GM18858 (cell line): ENCODE measurements around the gene PITX1.
"Not testable (repeated sequence)": the region's sequence is repeated elsewhere in the genome, so short reads cannot be mapped to it uniquely, and the experiment has no call there.

Source experiments
- ATAC-seq: cut with Tn5 transposase; IDR thresholded peaks from one replicate; pipeline ENCODE4 v1.9.1; 2021; ENCODE audit not compliant: unreplicated experiment

Gene PITX1

DNA sequence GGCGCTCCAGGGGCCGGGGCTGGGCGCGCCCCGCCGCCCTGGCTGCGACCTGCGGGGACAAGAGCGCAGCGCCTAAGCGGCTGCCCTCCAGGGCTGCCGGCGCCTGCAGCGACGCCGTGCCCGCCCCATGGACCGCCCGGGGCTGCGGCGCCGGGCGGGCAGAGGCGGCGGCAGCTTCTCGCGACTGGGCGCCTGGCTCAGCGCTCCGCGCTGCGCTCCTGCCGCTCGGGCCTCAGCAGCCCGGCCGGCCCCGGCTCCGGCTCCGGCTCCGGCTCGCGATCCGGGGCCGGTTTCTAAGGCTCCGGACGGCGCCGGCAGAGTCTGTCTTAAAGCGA lies at the start of gene PITX1:
PITX1 (minus strand) TSS at position 328 of the 335 bp plus-strand sequence. CDS start 347 bp downstream, outside the sequence.
- no peak for ATAC-seq

DNA sequence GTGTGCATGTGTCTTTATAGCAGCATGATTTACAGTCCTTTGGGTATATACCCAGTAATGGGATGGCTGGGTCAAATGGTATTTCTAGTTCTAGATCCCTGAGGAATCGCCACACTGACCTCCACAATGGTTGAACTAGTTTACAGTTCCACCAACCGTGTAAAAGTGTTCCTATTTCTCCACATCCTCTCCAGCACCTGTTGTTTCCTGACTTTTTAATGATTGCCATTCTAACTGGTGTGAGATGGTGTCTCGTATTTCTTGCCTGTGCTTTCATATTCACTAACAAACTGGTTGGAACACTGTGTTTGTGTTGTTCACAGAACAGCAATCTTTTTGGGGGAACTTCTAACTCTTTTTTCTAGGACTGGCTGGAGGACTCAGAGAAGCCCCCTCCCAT lies 49.3 kb upstream of the PITX1 start:
- not testable (repeated sequence) for ATAC-seq

DNA sequence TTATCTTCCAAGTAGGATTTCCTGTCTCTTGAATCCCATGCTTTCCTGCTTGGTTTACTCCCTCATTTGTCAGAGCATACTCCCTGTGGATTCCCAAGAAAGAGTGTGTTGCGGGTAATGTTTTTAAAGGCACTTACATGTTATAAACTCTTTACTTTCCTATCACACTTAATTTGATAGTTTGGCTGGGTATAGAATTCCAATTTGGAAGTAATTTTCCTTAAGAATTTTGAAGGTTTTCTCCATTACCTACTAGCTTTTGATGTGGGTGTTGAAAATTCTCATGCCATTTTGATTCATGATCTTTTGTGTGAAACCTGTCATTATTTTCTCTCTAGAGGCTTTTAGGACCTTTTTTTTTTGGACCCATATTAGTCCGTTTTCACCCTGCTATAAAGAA lies 47.2 kb upstream of the PITX1 start:
- no peak for ATAC-seq

DNA sequence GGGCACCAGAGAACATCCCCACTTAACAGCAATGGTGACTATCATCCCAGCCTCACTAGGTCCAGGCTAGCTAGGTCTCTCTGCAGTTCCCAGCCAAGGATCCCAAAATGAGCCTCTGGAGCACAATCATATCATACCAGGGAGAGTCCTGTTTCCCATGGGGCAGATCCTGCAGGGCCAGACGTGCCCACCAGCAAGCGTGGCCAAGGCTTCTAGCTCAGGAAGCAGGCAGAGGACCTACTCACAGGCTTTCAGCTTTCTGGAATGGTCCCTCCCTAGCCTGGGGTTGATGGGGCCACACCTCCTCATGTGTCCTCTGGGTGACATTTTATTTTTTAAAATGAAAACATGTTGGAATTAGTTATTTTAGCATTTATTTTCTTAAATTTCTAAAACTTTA lies 45.7 kb upstream of the PITX1 start:
- ATAC-seq = no peak

DNA sequence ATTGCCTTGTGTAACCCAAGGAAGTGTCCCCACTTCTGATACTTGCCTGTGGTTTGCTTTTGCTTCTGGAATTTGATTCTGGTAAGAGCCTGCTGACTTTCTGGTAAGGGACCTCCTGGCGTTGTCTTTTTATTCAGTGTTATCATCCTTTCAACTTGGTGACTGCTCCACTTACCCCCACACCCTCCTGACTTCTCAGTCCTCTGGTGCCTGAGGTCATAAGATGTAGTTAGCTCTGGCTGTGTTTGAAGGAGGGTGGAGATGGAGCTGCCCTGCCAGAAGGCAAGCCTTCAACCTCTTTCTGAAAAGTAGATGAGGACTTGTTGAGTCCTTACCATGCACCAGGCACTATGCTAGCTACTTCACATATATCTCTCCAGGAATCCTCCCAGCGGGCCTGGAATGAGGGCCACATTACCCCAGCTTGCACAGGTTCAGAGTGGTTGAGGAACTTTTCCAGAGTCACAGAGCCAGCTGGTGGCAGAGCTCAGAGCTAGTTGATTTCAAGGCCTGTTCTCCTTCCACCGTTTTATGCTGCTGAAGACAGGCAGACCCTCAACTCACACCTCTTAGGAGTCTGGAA lies 45.2 kb upstream of the PITX1 start:
- ATAC-seq = no peak

DNA sequence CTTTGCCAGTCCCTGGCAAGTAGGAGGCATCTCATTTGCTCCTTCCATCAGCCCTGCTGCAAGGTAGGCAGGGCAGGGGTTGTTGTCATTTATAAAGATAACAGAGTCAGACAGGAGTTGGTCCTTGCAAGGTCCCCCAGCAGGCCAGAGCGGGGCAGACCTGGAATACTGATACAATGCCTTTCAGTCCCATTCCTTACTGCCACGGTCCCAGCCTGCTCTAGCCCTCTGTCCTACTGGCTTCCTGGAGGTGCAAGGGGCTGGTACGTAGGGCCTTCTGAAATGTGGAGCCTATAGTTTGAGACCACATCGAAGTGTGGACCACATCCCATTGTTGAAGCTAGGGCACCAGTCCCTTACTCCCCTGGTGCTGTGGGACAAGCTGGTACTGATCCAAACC lies 42.8 kb upstream of the PITX1 start:
- no peak for ATAC-seq

DNA sequence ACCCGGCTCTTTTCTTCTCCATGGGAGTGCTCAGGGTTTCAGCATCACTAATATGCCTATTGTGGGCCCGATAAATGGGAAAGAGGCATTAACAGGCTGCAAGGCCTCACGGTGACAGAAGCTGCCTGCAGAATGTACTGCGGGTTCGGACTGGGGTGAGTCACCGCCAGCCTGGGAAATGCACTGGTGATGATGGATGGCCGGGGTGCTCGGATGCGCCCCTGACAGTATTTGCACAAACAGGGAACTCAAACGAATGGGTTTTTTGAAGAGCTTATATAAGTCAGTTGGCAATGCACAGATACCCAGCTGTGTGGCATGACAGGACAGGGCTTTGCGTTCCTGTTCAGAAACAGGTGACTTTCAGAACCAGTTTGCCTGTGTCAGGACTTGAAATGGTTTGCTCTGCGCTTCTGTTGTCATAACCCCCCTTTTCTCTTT lies 42.0 kb upstream of the PITX1 start:
- ATAC-seq = no peak

DNA sequence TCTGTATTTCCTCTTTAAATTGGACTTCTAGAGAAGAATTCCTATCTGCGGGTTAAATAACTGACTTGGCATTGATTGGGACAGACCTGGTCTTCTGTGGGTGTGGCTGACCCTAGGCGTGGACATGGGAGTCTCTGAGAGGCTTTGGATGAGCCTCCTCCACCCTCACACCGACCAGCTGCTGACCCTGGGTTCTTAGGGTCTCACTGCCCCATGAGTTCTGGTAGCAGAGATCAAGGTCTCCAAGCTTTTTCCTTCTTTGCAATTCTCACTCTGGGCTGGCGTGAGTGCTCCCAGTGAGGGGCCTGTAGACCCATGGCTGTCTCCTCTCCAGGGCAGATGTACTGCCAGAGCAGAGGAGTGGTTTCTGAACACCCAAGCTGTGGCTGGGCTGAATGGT lies 41.6 kb upstream of the PITX1 start:
- ATAC-seq = no peak

DNA sequence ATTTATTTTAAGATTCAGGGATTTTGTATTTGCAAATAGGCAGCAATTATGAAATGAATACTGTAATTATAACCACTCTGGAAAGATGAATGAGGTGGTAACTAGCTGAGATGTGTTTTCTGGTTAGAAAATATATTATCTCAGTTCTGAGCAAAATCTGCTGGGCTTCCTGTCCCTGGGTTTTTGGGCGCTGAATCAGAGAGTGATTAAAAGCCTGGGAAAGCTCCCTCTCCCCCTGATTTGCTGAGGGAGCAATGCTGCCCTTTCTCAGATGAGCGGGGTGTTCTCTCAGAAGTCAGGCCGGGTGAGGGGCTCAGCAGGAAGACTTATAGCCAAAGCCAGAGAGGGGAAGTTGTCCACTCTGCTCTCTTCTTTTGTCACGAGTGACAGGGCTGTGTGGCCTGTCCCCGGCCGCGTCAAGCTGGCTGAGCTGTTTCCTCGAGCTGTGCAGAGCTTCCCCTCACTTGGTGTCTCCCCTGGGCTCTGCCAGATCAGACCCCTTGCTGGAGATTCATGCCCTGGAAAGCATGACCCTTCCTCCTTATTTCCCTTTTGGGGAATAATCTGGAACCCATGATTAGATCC lies 39.8 kb upstream of the PITX1 start:
- no peak for ATAC-seq

DNA sequence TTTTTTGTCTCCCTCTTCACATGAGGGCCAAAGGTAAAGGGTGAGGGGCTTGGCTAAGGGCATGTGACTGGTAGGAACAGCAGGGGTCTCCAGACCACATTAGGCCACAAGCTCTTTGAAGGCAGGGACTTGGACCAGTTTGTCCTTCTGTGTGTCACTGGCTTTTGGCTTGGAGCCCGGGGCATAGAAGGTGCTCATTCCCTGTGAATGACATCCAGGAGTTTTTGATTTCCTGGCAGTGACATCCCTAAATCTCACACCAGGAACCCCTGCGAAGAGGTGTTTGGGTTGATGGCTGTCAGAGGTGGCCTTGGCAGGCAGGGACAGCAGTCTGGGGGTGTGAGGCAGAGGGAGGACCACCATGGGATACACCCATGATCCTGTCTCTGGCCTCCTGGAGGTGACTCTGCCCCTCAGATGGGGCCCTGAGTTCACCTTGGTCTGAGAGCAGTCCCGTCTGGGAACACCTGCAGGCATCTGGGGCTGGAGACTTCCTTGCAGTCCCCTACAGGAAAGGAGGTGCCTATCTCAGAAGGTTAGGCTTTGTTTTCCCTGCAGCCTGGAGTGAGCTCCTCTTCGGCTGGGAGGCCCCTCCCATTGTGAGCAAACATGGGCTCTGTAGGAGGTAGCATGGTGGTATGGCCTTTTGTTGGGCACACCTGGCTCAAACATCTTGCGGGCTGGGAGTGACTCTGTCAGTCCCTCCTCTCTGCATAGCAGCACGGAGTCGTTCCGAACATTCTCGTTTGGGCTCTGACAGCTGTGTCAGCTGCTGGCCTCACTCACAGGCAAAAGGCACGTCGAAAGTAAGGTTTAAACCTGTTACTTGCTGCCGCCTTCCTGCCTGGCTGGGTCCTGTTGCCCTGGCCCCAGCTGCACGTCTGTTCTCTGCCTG lies 38.6 kb upstream of the PITX1 start:
- ATAC-seq = no peak

DNA sequence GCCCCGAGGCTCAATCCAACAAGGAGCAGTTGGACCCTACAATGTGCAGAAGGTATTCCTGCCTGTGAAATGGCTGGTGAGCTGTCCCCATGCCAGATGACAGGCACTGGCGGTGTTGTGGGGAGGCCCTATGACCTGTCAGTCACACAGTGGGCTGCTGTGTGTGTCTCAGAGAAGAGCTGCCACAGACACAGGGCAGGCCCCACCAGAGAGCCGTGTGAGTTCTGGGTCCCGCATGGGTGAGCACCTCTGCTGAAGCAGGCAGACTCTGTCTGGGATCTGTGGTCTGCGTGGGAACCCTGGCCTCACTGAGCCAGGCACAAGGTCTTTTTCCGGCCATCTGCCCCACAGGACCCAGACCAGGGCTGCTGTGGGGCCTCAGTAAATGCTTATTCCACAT lies 37.3 kb upstream of the PITX1 start:
- ATAC-seq = no peak

DNA sequence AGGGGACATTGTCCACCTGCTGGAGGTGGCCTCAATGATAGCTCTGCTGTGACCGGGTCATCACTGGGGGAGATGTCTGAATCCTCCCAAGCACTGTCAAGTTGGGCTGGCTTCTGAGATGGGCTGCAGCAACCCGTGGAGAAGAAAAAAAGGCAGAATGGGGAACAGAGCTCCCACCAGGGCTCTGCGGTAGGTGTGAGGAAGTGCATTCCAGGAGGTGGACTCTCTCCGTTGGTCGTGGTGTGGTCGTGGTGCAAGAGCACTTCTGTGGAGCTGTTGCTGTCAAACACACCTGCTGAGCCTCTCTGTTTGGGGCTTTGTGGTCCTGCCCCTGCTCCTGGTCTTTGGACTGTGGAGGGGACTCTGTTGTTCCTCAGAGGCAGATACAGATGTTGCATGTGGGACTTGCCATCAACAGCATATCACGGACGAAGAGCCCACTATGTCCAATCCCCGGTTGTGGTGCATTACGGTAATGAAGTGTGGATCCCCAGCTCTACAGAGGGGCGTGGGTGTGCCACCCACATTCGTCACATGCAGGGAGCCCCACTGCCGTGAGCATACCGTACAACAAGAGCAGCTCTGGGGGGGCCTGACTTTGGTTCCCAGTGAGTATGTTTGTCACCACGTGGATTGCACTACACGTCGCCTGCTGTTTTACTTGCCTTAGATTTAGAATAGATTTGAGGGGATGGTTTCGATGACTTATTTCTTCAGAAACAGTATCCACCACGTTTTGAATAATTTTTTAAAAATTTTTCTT lies 36.0 kb upstream of the PITX1 start:
- ATAC-seq = no peak

DNA sequence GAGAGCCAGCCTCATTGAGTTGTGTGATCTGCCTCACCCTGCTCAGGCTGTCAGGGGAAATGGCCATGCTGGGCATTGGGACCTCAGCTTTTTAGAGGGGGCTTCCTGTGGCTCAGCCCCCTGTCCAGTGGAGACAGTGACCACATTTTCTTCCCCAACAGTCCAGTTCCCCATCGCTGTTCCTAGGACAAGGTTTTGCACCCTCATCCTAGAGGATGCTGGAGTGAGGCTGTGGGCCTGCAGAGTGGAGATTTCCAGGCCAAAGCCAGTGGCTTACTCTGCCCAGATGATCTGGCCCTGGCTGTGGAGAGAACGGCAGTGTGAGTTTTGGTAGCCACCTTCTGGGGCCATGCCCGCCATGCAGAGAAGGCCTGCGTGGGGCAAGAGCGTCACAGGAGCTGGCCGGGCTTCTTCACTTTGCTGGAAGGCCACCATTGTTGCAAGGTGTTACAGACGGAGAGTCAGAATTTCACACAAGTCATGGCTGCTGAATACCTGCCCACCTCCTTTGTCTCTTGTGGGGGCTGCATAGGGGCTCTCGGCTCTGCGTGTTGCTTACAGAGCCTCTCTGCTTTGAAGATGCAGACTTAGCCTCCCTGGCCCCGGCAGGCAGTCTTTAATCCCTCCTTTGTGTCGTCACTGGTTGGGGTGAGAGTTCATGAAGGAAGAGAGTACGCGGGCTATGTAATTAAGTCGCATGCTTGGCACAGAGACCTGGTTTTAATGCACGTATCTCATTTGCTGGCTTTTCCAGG lies 35.2 kb upstream of the PITX1 start:
- ATAC-seq = no peak

DNA sequence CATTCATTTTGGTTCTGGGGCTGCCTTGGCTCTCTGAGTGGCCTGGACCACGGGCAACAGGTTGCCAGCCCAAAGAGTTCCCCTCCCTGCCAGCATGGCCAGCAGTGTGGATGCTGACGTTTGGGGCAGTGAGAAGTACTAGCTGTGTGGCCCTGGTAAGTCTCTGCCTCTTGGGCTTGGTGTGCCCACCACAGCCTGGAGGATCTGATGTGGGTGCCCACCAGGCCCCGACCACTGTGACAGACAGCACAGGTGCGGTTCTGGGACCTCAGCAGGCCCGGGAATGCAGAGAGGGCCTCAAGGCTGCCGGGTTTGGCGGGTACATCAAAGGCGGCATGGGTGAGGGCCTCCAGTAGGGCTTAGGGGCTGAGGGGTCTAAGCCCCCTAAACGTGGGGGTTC lies 33.6 kb upstream of the PITX1 start:
- no peak for ATAC-seq

DNA sequence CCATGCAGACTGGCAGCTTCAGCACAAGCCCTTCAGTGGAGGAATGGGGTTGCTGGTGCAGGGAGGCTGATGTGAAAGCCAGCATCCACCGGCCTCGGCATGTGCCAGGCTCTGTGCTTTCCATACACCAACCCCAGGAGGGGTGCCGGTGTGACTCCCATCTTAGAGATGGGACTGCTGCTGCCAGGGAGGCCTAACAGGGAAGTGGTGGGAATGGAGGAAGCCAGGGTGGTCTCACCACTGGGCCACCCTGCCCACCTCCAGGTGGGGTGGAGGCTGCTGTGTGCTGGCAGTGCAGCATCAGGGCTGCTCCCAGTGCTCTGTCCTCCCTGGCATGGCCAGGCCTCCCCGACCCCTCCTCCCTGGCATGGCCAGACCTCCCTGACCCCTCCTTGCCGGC lies 32.8 kb upstream of the PITX1 start:
- no peak for ATAC-seq

DNA sequence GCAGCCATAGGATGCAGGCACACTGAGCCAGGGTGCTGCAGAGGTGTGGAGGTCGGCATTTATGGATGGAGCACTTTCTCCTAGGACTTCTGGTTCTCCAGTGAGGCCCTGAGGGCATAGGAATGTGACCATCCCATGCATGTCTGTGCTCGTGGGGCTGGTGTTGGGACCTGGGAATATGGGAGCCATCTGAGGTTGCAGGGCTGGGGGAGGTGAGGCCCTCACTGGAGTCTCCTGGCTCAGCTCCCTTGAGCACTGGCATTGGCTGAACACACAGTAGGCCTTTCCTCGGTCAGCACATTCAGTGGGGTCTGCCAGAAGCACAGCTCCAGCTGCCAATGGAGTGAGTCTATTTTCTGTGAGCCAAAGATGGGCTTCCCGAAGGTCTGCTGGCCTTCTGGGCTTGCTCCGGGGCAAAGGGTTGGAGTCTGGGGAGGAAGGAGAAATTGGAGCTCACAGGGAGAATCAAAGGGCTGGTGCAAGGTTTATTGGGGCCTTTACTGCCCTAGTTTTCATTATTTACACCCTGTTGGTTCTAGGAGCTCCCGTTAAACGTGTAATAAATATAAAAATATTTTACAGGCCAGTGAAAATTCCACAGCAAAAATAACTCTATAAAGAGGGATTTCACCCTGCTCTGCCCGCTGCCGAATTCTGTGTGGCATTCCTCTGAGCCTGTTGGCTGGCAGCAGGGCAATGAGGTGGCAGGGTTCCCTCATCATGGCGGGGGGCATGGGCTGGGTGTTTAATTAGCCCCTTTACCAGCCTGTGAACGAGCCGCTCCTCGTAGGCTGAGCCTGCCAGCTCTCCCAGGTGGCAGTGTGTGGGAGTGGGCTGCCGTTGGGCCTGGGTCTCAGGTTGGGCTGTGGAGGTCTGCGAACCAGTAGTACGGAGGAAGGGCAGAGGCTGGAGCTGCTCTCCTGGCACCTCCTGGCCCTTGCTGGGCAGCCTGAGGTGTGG lies 31.6 kb upstream of the PITX1 start:
- ATAC-seq = no peak

DNA sequence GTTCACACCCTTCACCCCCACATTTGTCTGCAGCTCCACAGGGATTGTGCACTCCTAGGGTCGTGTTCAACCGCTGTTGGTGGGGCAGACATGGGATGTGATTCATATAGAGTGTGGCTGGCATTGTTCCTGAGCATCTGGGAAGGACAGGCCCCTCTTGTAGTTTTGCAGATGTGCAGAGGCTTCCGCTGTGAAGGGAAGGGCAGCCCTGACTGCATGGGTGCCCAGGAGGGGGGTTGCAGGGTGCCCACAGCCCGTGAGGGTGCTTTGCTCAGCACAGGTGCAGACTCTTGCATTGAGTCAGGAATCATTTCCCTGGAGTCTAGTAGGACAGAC lies 30.2 kb upstream of the PITX1 start:
- no peak for ATAC-seq

DNA sequence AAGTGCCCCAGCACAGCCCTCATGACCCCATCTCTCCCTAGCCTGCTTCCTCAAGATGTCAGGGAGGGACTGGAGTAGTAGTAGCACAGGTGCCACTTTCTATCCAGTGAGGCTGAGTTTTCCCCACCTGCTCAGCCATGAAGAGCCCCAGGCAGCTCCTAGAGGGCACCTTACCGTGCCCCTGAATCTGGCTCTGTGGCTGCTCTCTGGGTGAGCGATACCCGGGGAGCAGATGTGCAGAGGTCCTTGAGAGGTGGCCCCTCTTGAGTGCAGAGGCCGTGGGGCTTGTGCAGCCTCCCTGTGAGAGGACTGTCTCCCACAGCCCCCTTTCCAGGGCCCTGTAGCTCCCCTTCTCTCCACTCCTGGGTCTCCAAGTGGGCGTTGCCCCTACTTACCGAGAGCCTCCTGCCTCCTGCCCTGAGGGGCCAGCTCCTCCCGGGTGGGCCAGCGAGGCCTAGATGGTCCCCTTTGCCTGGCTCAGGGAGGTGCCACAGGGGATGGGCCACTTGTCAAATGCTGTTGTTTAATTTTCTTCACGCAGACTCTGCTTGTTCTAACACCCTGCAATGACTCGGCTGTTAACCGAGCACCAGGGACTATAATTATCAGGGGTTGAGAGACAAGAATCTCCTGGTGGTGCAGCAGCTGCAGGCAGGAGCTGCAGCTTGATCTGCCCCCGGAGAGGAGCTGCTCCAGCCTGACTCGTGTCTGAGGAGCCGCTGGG lies 29.6 kb upstream of the PITX1 start:
- ATAC-seq = no peak

DNA sequence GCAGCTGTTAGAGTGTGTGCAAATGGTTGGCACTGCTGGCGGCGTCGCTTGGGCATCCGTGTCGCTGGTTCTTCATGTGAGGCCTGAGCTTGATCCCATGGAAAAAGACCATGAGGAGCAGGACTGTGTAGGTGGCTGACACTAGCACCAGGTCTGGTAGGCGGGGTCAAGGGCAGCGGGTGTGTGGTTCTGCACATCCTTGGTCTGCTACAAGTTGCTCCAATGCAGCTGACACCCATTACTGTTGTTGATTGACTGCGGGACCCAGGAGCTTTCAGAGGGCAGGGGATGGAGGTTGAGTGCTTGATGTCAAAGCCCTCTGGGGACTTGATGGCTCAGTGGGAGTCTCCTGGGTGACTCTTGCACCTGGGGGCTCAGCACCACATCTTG lies 29.0 kb upstream of the PITX1 start:
- ATAC-seq = no peak
